Measurements from ENCODE around the gene GRIA1. TPM values are rescaled to one million over a fixed set of nuclear protein-coding genes. Genes with fewer than 3 reads are reported as not detected.

The GRIA1 gene
- total RNA-seq, 6 experiments from 2014 or later, result 0.10 to 0.57 (median 0.21) TPM

DNA sequence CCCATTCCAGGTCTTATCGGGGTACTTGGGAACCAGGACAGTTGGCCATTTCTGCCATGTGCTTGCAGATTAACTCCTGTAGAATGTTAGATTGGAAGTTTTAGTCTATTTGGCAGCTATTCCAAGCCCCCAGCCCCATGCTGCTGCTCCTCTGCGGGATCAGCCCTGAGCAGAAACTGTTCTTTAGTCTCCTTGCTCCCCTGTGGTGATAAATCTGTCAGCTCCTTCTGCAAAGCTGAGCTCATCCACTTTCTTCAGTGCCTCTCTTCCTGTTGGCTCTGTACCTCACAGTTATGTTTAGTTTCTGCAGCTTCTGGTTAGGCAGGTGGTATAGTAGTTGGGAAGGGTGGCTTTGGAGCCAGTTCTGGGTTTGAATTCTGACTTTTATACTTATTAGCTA lies 170.4 kb downstream of the GRIA1 start:
- H3K4me1 Mint-ChIP-seq (ENCODE audit: low read depth), result peaks cover 38% of the 10 kb centered on the region
- H3K4me3 Mint-ChIP-seq, result no peak overlapping the region
- no peak overlapping the region for H3K27ac Mint-ChIP-seq
- no peaks in the 10 kb centered on the region for H3K36me3 Mint-ChIP-seq (ENCODE audit: low read depth)
- DNase-seq, result no peak
- no peaks in the 10 kb centered on the region; the same call in 1 of the 2 replicates for H3K27me3 Mint-ChIP-seq (ENCODE audit: insufficient read depth)
- no peaks in the 10 kb centered on the region for H3K9me3 Mint-ChIP-seq
- TF ChIP-seq, protein P1, sequence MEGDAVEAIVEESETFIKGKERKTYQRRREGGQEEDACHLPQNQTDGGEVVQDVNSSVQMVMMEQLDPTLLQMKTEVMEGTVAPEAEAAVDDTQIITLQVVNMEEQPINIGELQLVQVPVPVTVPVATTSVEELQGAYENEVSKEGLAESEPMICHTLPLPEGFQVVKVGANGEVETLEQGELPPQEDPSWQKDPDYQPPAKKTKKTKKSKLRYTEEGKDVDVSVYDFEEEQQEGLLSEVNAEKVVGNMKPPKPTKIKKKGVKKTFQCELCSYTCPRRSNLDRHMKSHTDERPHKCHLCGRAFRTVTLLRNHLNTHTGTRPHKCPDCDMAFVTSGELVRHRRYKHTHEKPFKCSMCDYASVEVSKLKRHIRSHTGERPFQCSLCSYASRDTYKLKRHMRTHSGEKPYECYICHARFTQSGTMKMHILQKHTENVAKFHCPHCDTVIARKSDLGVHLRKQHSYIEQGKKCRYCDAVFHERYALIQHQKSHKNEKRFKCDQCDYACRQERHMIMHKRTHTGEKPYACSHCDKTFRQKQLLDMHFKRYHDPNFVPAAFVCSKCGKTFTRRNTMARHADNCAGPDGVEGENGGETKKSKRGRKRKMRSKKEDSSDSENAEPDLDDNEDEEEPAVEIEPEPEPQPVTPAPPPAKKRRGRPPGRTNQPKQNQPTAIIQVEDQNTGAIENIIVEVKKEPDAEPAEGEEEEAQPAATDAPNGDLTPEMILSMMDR (IDR thresholded peaks at IDR 0.05), result no peak

DNA sequence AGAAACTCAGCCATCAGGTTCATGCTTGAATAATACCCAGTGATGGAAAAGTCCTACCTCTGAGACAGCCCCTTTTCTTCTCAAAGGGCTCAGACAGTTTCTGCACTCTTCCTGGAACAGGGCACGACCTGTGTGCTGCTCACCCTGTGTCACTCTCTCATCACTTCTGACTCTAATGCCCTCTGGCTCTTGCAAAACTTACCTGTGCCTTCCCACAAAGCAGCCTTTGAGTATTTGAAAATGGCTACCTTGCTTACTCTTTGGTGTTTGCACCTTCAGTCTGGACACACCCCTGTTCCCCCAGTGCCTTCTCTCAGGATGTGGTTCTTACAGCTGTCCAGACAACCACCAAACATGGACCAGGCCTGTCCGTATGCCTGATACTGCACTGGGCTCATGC lies 171.4 kb downstream of the GRIA1 start:
- DNase-seq, result no peak
- no peak overlapping the region for H3K4me3 Mint-ChIP-seq
- TF ChIP-seq, protein P1 (IDR thresholded peaks at IDR 0.05), result no peak
- no peak overlapping the region for H3K27ac Mint-ChIP-seq
- H3K4me1 Mint-ChIP-seq (ENCODE audit: low read depth), result peaks cover 33% of the 10 kb centered on the region
- H3K36me3 Mint-ChIP-seq (ENCODE audit: low read depth), result no peaks in the 10 kb centered on the region
- H3K27me3 Mint-ChIP-seq (ENCODE audit: insufficient read depth), result no peaks in the 10 kb centered on the region; the same call in 1 of the 2 replicates
- no peaks in the 10 kb centered on the region for H3K9me3 Mint-ChIP-seq

DNA sequence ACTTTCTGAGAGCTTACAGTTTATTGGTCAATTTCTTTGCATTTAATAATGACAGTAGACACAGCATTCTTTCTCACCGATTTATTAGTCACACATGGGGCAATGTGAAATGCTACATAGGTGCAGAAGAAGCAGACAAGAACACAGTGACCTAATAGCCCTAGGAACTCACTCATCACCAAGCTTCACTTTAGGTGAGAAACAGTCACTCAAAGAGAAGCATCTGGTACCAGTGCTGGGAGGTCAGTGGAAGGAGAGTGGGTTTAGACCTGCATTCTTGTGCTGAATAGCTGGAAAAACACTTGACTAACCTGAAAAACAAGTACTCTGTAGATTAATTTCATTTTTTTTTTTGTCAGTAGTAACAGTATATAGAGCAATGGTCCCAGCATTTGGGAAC lies 179.6 kb downstream of the GRIA1 start:
- H3K36me3 Mint-ChIP-seq (ENCODE audit: low read depth), result no peaks in the 10 kb centered on the region
- TF ChIP-seq, protein P1 (IDR thresholded peaks at IDR 0.05), result no peak
- no peak overlapping the region for H3K4me3 Mint-ChIP-seq
- DNase-seq, result no peak
- H3K9me3 Mint-ChIP-seq, result no peaks in the 10 kb centered on the region
- peaks cover 16% of the 10 kb centered on the region for H3K4me1 Mint-ChIP-seq (ENCODE audit: low read depth)
- no peak overlapping the region for H3K27ac Mint-ChIP-seq
- no peaks in the 10 kb centered on the region for H3K27me3 Mint-ChIP-seq (ENCODE audit: insufficient read depth)

DNA sequence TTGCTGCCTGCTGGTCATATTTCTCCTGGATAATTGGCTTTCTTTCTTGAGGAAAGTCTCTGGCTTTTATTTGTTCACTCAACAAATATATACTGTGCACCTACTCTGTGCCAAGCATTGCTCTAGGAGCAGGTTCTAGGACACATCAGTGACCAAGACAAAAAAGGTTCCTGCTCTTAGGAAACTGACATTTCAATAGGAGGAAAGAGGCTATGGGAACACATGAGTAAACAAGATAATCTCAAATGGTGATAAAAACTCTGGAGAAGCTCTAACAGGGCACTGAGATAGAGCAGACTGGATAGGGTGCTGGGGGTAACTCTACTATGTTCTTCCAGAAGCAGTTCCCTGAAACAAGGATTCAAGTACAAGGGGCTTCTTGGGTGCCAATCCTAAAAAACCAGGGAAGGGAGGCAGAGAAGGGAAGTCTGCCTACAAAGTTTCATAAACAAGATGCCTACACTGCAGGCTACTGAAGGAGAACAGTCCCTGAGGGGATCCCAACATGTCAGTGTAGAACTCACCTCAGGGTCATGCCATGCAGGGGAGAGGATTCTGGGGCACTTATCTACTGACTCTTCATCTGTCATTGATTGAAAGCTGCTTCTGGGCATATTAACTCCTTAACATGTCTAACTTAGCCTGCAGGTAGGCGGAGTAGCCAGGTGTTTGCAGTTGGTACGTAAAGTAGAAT lies 181.3 kb downstream of the GRIA1 start:
- Mint-ChIP-seq H3K27ac (no peak overlapping the region), H3K4me1 (ENCODE audit: low read depth) (peaks cover 16% of the 10 kb centered on the region), H3K4me3 (no peak overlapping the region), H3K27me3 (ENCODE audit: insufficient read depth) (no peaks in the 10 kb centered on the region; the same call in 1 of the 2 replicates), H3K9me3 (no peaks in the 10 kb centered on the region), H3K36me3 (ENCODE audit: low read depth) (no peaks in the 10 kb centered on the region)
- TF ChIP-seq, protein P1 (IDR thresholded peaks at IDR 0.05), result no peak
- DNase-seq, result no peak

DNA sequence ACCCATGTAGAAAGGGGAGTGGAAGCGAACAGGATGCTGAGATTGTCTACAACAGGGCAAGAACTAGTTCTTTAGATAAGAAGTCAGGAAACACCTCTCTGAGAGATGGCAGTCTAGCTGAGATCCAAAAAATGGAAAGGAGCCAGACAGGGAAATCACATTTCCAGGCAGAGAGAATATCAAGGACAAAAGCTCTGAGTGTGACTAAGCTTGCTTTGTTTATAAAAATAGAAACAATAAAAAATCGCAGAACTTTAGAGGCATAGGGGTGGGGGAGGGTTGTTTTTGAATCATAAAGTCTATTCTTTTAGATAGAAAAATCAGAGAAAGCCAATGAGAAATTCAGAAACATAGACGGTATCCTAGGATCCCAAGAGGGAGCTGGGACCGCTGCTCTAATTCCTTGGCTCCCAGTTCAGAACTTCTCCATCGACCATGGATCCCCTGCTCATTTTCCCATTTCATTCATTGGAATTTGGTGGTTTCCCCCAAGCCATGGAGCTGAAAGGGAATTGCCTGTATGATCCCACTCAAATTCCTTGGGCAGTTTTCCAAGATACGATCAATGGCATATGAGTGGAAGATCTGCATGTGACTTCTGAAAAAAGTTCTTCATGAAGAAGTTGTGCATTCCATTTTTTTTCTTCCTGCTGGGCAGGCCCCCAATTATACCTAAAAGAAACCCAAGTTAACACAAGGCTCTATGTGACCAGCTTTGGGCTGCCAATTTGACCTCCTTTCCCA lies 182.0 kb downstream of the GRIA1 start:
- TF ChIP-seq, protein P1 (IDR thresholded peaks at IDR 0.05), result no peak
- Mint-ChIP-seq H3K36me3 (ENCODE audit: low read depth) (no peaks in the 10 kb centered on the region), H3K4me3 (no peak overlapping the region), H3K27ac (no peak overlapping the region), H3K4me1 (ENCODE audit: low read depth) (peaks cover 16% of the 10 kb centered on the region), H3K9me3 (no peaks in the 10 kb centered on the region), H3K27me3 (ENCODE audit: insufficient read depth) (no peaks in the 10 kb centered on the region; the same call in 1 of the 2 replicates)
- no peak for DNase-seq
